CD14-positive monocyte (primary cell): ENCODE results near the gene KYAT1. TPM values are rescaled to one million over a fixed set of nuclear protein-coding genes. Genes with fewer than 3 reads are reported as not detected.

Experiments
- DNase-seq, 3 donors: peaks; one replicate each; pipeline ENCODE4 v3.0.0-alpha.2; 2011 to 2022
- H2AFZ ChIP-seq: 2 replicates; pipeline ENCODE4 v1.6.0; 2012; ENCODE audit warnings: mild to moderate bottlenecking, low read depth, low read length, inconsistent platforms; ENCODE audit not compliant: insufficient read depth, poor library complexity, severe bottlenecking
- H3K27ac ChIP-seq, 2 donors: 1 replicate in 1 of 2; 2 replicates in 1 of 2; pipeline ENCODE4 v1.5.1; 2012 to 2013; ENCODE audit warnings: low read length in 2 of 2, control low read depth in 1 of 2, inconsistent platforms in 1 of 2, low read depth in 1 of 2, mild to moderate bottlenecking in 1 of 2
- H3K27me3 ChIP-seq, 2 donors: one replicate each; pipeline versions ENCODE4 v1.6.0 to v1.6.1; 2011 to 2013; ENCODE audit warnings: low read length in 2 of 2; ENCODE audit not compliant: control insufficient read depth in 2 of 2, insufficient read depth in 2 of 2
- H3K36me3 ChIP-seq, 2 donors: replicated peaks in 1 of 2; 1 replicate in 1 of 2; 2 replicates in 1 of 2; pipeline versions ENCODE4 v1.5.1 to v1.6.1; 2012 to 2013; ENCODE audit warnings: low read length in 2 of 2, control low read depth in 1 of 2, inconsistent platforms in 1 of 2, mild to moderate bottlenecking in 1 of 2; ENCODE audit not compliant: insufficient read depth in 2 of 2, control insufficient read depth in 1 of 2
- H3K4me1 ChIP-seq, 2 donors: 1 replicate in 1 of 2; 2 replicates in 1 of 2; pipeline versions ENCODE4 v1.5.1 to v1.6.1; 2012 to 2013; ENCODE audit warnings: low read length in 2 of 2, control low read depth in 1 of 2, inconsistent platforms in 1 of 2, mild to moderate bottlenecking in 1 of 2, moderate library complexity in 1 of 2; ENCODE audit not compliant: insufficient read depth in 2 of 2, control insufficient read depth in 1 of 2
- H3K4me2 ChIP-seq: replicated peaks from 2 replicates; pipeline ENCODE3; 2012; ENCODE audit warnings: low read length, moderate library complexity, mild to moderate bottlenecking; ENCODE audit not compliant: poor library complexity, severe bottlenecking; ENCODE audit errors: extremely low read depth
- H3K4me3 ChIP-seq, 3 experiments: fragments of 200-600 bp in 1 of 3; sonication (generic) in 1 of 3; replicated peaks in 1 of 3; 1 replicate in 2 of 3; 2 replicates in 1 of 3; pipeline ENCODE4 v1.5.1; 2011 to 2013; ENCODE audit warnings: low read length in 3 of 3, mild to moderate bottlenecking in 3 of 3, control low read depth in 2 of 3, low read depth in 2 of 3, inconsistent platforms in 1 of 3, moderate library complexity in 1 of 3
- H3K79me2 ChIP-seq: 2 replicates; pipeline ENCODE4 v1.6.0; 2012; ENCODE audit warnings: mild to moderate bottlenecking, control low read depth, inconsistent platforms, low read length, moderate library complexity; ENCODE audit not compliant: insufficient read depth
- H3K9ac ChIP-seq: 2 replicates; pipeline ENCODE4 v1.6.0; 2017; ENCODE audit warnings: low read length, mild to moderate bottlenecking; ENCODE audit not compliant: insufficient read depth, poor library complexity, severe bottlenecking
- H3K9me3 ChIP-seq, 2 donors: replicated peaks in 1 of 2; 1 replicate in 1 of 2; 2 replicates in 1 of 2; pipeline versions ENCODE4 v1.5.1 to v1.6.1; 2012 to 2013; ENCODE audit warnings: low read length in 2 of 2, control low read depth in 1 of 2; ENCODE audit not compliant: control insufficient read depth in 1 of 2, insufficient read depth in 1 of 2
- H4K20me1 ChIP-seq: 2 replicates; pipeline ENCODE4 v1.6.0; 2012; ENCODE audit warnings: mild to moderate bottlenecking, low read length, control low read depth, moderate library complexity; ENCODE audit not compliant: insufficient read depth
- H3K27ac Mint-ChIP-seq, 7 donors: one replicate each; pipeline ENCODE4 v1.8.0; 2020; ENCODE audit warnings: mild to moderate bottlenecking in 7 of 7, mixed read lengths in 7 of 7, moderate library complexity in 6 of 7, inconsistent platforms in 2 of 7
- H3K27me3 Mint-ChIP-seq, 3 donors: one replicate each; pipeline ENCODE4 v1.8.0; 2021 to 2022; ENCODE audit warnings: low read depth in 3 of 3, mild to moderate bottlenecking in 3 of 3, mixed read lengths in 3 of 3, moderate library complexity in 3 of 3, inconsistent platforms in 1 of 3
- H3K36me3 Mint-ChIP-seq, 2 donors: one replicate each; pipeline ENCODE4 v1.8.0; 2020; ENCODE audit warnings: mixed read lengths in 2 of 2, inconsistent platforms in 1 of 2, mild to moderate bottlenecking in 1 of 2
- H3K4me1 Mint-ChIP-seq: one replicate; pipeline ENCODE4 v1.8.0; 2020; ENCODE audit warnings: mild to moderate bottlenecking, mixed read lengths
- H3K4me3 Mint-ChIP-seq, 2 donors: one replicate each; pipeline ENCODE4 v1.8.0; 2020; ENCODE audit warnings: mild to moderate bottlenecking in 2 of 2, mixed read lengths in 2 of 2, moderate library complexity in 1 of 2
- H3K9me3 Mint-ChIP-seq, 7 donors: one replicate each; pipeline ENCODE4 v1.8.0; 2020 to 2022; ENCODE audit warnings: mixed read lengths in 7 of 7, mild to moderate bottlenecking in 6 of 7, moderate library complexity in 6 of 7, inconsistent platforms in 2 of 7
- WGBS: methylation state at CpG from one replicate; pipeline ENCODE4 v1.1.5; 2013; ENCODE audit warnings: missing lambda C conversion rate; ENCODE audit not compliant: insufficient coverage; 5-methylcytosine and 5-hydroxymethylcytosine counted together
- intact Hi-C, 2 donors: fragments of 100-400 bp; cut with micrococcal nuclease; formaldehyde crosslinking; loops; one replicate each; pipeline versions ENCODE4 v1.15.0 to v1.15.1; 2023
- polyA plus RNA-seq, 3 donors: library from polyadenylated mRNA; depleted of rRNA in 1 of 3; unstranded in 2 of 3; stranded (reverse) in 1 of 3; fragments of 300-500 nt in 2 of 3; fragments of >200 nt in 1 of 3; fragmentation: Illumina TruSeq in 2 of 3; gene quantifications; 1 replicate in 2 of 3; 2 replicates in 1 of 3; pipeline ENCODE4 v1.2.3, GENCODE V29; 2012 to 2021
- TF ChIP-seq, protein P1 (sequence below): fragments of 200-600 bp; IDR thresholded peaks from one replicate; pipeline ENCODE4 v1.8.0; 2022; ENCODE audit warnings: antibody characterized with exemption, mild to moderate bottlenecking

Gene KYAT1
- polyA plus RNA-seq, 3 donors = 2.4 to 4.5 (median 3.6) TPM

DNA sequence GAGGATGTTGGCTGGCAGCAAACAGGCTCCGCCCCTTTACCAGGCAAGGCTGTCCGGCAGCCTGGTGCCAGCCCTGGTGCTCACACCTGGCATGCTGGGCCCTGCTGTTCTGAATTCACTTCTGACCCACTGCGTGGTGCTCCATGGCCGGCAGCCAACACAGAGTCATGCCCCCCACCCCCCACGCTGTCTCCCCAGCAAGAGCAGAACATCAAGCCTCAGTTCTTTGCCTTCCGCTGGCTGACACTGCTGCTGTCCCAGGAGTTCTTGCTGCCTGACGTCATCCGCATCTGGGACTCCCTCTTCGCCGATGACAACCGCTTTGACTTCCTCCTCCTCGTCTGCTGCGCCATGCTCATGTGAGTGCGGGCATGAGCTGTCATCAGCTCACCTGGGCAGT is 76.1 kb downstream of the KYAT1 start:
- peaks cover 54 to 79% of the 10 kb centered on the region in 2 donors for H3K36me3 Mint-ChIP-seq
- Histone ChIP-seq H3K4me2 (no peak overlapping the region), H3K27ac (no peak overlapping the region), H3K9ac (no peak overlapping the region), H3K79me2 (no peaks in the 10 kb centered on the region), H3K4me3 (no peak overlapping the region), H3K36me3 (peaks cover 55 to 86% of the 10 kb centered on the region in 2 donors), H3K9me3 (no peaks in the 10 kb centered on the region), H4K20me1 (no peaks in the 10 kb centered on the region), H3K27me3 (no peaks in the 10 kb centered on the region), H2AFZ (no peak overlapping the region), H3K4me1 (no peaks in the 10 kb centered on the region)
- H3K27ac Mint-ChIP-seq = peak overlapping the region in 1 of 7 donors; percentile 66
- no peak overlapping the region for H3K4me3 Mint-ChIP-seq
- WGBS = 93% methylated on average over 14 of the region's 14 CpGs
- no peaks in the 10 kb centered on the region for H3K4me1 Mint-ChIP-seq
- H3K9me3 Mint-ChIP-seq = no peaks in the 10 kb centered on the region
- intact Hi-C loops = loop anchor here in 1 of 2 donors (10.0 kb wide), 1 partner anchor 61 kb away; no protein-coding TSS in a partner anchor
- DNase-seq = no peak
- TF ChIP-seq, protein P1, sequence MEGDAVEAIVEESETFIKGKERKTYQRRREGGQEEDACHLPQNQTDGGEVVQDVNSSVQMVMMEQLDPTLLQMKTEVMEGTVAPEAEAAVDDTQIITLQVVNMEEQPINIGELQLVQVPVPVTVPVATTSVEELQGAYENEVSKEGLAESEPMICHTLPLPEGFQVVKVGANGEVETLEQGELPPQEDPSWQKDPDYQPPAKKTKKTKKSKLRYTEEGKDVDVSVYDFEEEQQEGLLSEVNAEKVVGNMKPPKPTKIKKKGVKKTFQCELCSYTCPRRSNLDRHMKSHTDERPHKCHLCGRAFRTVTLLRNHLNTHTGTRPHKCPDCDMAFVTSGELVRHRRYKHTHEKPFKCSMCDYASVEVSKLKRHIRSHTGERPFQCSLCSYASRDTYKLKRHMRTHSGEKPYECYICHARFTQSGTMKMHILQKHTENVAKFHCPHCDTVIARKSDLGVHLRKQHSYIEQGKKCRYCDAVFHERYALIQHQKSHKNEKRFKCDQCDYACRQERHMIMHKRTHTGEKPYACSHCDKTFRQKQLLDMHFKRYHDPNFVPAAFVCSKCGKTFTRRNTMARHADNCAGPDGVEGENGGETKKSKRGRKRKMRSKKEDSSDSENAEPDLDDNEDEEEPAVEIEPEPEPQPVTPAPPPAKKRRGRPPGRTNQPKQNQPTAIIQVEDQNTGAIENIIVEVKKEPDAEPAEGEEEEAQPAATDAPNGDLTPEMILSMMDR = no peak
- peaks cover 0 to 2% (median 0%) of the 10 kb centered on the region in 3 donors for H3K27me3 Mint-ChIP-seq

- H3K79me2 ChIP-seq = no peaks in the 10 kb centered on the region
- TF ChIP-seq, protein P1 = no peak
- H3K4me3 ChIP-seq = no peak overlapping the region
- H3K4me2 ChIP-seq = no peak overlapping the region
- no peak overlapping the region for H2AFZ ChIP-seq
- Mint-ChIP-seq H3K4me3 (no peak overlapping the region), H3K27me3 (peaks cover 0 to 2% (median 0%) of the 10 kb centered on the region in 3 donors), H3K9me3 (no peaks in the 10 kb centered on the region), H3K4me1 (no peaks in the 10 kb centered on the region), H3K36me3 (peaks cover 68 to 96% of the 10 kb centered on the region in 2 donors), H3K27ac (peak overlapping the region in 2 of 7 donors; percentile 7 to 53)
- H3K27me3 ChIP-seq = no peaks in the 10 kb centered on the region
- H3K4me1 ChIP-seq = no peaks in the 10 kb centered on the region
- no peaks in the 10 kb centered on the region for H4K20me1 ChIP-seq
- 98% methylated on average over 4 of the region's 4 CpGs for WGBS
- intact Hi-C loops = loop anchor here in 1 of 2 donors (10.0 kb wide), 1 partner anchor 58 kb away; no protein-coding TSS in a partner anchor
- H3K9me3 ChIP-seq = no peaks in the 10 kb centered on the region
- no peak overlapping the region for H3K27ac ChIP-seq
- H3K9ac ChIP-seq = no peak overlapping the region
- no peak for DNase-seq
- peaks cover 71 to 95% of the 10 kb centered on the region in 2 donors for H3K36me3 ChIP-seq
These were observed 79.3 kb downstream of the KYAT1 start for GRCh38 chr9:128802482-128802881.
